T-helper 1 cell treated with Interleukin-12 subunit alpha and Interleukin-12 subunit beta and Interleukin-4 antibody, amounts not matched to agents 30 μg/mL and 1 μg/mL, for 36 hours (primary cell): ENCODE data around the gene SLC27A3.

Source experiments
- H3K27ac Mint-ChIP-seq: one replicate; pipeline ENCODE4 v1.8.0; 2021; ENCODE audit warnings: mild to moderate bottlenecking, mixed read lengths
- H3K27me3 Mint-ChIP-seq: one replicate; pipeline ENCODE4 v1.8.0; 2021; ENCODE audit warnings: low read depth, mixed read lengths
- H3K36me3 Mint-ChIP-seq: one replicate; pipeline ENCODE4 v1.8.0; 2021; ENCODE audit warnings: low read depth, mixed read lengths
- H3K4me1 Mint-ChIP-seq: one replicate; pipeline ENCODE4 v1.8.0; 2021; ENCODE audit warnings: low read depth, mixed read lengths
- H3K4me3 Mint-ChIP-seq: one replicate; pipeline ENCODE4 v1.8.0; 2021; ENCODE audit warnings: mild to moderate bottlenecking, moderate library complexity, mixed read lengths
- H3K9me3 Mint-ChIP-seq: one replicate; pipeline ENCODE4 v1.8.0; 2021; ENCODE audit warnings: mixed read lengths

Gene SLC27A3

GRCh38 chr1:153771261-153771660 lies 3.9 kb upstream of the SLC27A3 start:
- Mint-ChIP-seq H3K27me3 (no peaks in the 10 kb centered on the region), H3K27ac (no peak overlapping the region), H3K4me3 (no peak overlapping the region), H3K9me3 (no peaks in the 10 kb centered on the region), H3K4me1 (peaks cover 8% of the 10 kb centered on the region), H3K36me3 (peaks cover 47% of the 10 kb centered on the region)

DNA sequence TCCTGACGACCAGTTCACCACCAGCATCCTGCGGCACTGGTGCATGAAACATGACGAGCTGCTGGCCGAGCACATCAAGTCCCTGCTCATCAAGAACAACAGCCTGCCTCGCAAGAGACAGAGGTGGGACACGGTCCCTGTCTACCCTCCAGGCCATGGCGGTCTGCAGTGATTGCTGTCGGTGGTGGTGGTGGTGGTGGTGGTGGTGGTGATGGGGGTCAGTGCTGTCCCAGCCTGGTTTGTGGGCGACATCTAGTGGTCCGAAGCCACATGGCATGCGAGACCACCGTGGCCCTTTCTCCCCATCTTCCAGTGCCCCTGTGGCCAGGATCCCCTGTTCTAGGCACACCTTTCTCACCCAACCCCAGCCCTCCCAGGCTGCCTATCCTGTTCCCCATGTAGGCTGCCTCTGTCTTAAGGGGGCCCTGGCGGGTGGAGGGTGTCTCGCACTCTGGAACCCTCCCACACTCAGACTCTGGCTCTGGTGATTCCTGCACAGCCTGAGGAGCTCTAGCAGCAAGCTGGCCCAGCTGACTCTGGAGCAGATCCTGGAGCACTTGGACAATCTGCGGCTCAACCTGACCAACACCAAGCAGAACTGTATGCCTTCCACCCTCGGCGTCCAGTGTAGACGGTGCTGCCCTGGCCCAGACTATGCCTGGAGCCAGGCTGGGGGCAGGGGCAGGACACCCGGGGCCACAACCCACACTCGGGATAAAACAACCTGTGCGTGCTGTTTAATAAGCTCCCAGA lies 3.2 kb upstream of the SLC27A3 start:
- no peak overlapping the region for H3K27ac Mint-ChIP-seq
- H3K27me3 Mint-ChIP-seq: no peaks in the 10 kb centered on the region
- peaks cover 14% of the 10 kb centered on the region for H3K4me1 Mint-ChIP-seq
- H3K36me3 Mint-ChIP-seq: peaks cover 46% of the 10 kb centered on the region
- H3K4me3 Mint-ChIP-seq: no peak overlapping the region
- H3K9me3 Mint-ChIP-seq: no peaks in the 10 kb centered on the region

DNA sequence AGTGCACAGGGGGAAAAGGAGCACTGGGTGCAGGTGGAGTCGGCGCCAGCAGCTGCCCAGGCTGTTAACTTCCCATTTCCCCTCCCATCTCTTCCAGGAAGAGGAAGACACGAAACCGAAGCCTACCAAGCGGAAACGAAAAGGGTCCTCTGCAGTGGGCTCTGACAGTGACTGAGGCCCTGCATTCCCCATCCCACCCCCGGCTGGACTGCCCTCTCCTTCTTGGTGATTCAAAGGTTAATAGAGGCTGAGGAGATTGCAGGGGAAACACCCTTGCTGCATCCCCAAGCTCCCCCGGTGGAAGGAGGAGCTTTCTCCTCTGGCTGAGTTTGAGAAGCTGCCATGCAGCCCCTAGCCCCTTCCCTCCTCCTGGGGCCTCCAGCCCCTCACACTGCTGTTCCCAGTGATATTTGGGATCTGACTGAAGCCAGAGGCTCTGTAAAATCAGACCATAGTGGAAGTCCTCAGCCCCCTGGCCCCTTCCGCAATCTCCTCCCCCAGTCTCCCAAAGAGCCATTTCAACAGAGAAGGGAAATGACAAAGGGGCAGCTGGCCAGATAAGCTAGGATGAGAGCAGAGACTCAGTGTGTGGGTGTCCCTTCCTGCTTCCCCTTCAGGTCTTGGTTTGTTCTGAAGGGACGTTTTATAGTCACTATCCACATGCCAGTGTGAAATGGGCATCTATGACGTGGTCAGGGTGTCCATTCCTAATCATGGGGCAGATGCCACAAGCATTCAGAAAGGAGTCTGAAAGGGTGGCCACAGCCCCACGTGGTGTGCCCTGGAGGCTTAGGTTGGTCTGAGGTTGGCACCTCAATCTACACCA lies 1.9 kb upstream of the SLC27A3 start:
- Mint-ChIP-seq H3K27me3 (no peaks in the 10 kb centered on the region), H3K36me3 (peaks cover 39% of the 10 kb centered on the region), H3K9me3 (no peaks in the 10 kb centered on the region), H3K4me1 (peaks cover 17% of the 10 kb centered on the region), H3K27ac (no peak overlapping the region), H3K4me3 (no peak overlapping the region)

- Mint-ChIP-seq H3K36me3 (peaks cover 35% of the 10 kb centered on the region), H3K27me3 (no peaks in the 10 kb centered on the region), H3K27ac (no peak overlapping the region), H3K4me1 (peaks cover 17% of the 10 kb centered on the region), H3K9me3 (no peaks in the 10 kb centered on the region), H3K4me3 (no peak overlapping the region)
Observed at GRCh38 chr1:153774026-153774595, 1.1 kb upstream of the SLC27A3 start.

GRCh38 chr1:153775458-153776327 lies 486 bp downstream of the SLC27A3 start:
- H3K9me3 Mint-ChIP-seq: no peaks in the 10 kb centered on the region
- peak overlapping the region; percentile 79 for H3K4me3 Mint-ChIP-seq
- H3K27me3 Mint-ChIP-seq: no peaks in the 10 kb centered on the region
- peaks cover 17% of the 10 kb centered on the region for H3K4me1 Mint-ChIP-seq
- H3K27ac Mint-ChIP-seq: peak overlapping the region; percentile 77
- H3K36me3 Mint-ChIP-seq: peaks cover 32% of the 10 kb centered on the region

- Mint-ChIP-seq H3K9me3 (no peaks in the 10 kb centered on the region), H3K36me3 (peaks cover 29% of the 10 kb centered on the region), H3K4me1 (peaks cover 17% of the 10 kb centered on the region), H3K27ac (peak overlapping the region; percentile 31), H3K27me3 (no peaks in the 10 kb centered on the region), H3K4me3 (peak overlapping the region; percentile 71)
Observed at GRCh38 chr1:153776352-153776751, 1.1 kb downstream of the SLC27A3 start.

- Mint-ChIP-seq H3K27ac (peak overlapping the region; percentile 31), H3K4me3 (peak overlapping the region; percentile 71), H3K27me3 (no peaks in the 10 kb centered on the region), H3K9me3 (no peaks in the 10 kb centered on the region), H3K4me1 (peaks cover 17% of the 10 kb centered on the region), H3K36me3 (peaks cover 28% of the 10 kb centered on the region)
Observed at GRCh38 chr1:153776845-153777370, 1.7 kb downstream of the SLC27A3 start.

GRCh38 chr1:153777648-153778047 lies 2.4 kb downstream of the SLC27A3 start:
- H3K36me3 Mint-ChIP-seq: peaks cover 22% of the 10 kb centered on the region
- no peaks in the 10 kb centered on the region for H3K9me3 Mint-ChIP-seq
- H3K27me3 Mint-ChIP-seq: no peaks in the 10 kb centered on the region
- no peak overlapping the region for H3K4me3 Mint-ChIP-seq
- peaks cover 17% of the 10 kb centered on the region for H3K4me1 Mint-ChIP-seq
- H3K27ac Mint-ChIP-seq: no peak overlapping the region

GRCh38 chr1:153778051-153778823 lies 3.0 kb downstream of the SLC27A3 start:
- H3K4me3 Mint-ChIP-seq: no peak overlapping the region
- no peak overlapping the region for H3K27ac Mint-ChIP-seq
- H3K27me3 Mint-ChIP-seq: no peaks in the 10 kb centered on the region
- peaks cover 18% of the 10 kb centered on the region for H3K36me3 Mint-ChIP-seq
- peaks cover 21% of the 10 kb centered on the region for H3K4me1 Mint-ChIP-seq
- no peaks in the 10 kb centered on the region for H3K9me3 Mint-ChIP-seq

DNA sequence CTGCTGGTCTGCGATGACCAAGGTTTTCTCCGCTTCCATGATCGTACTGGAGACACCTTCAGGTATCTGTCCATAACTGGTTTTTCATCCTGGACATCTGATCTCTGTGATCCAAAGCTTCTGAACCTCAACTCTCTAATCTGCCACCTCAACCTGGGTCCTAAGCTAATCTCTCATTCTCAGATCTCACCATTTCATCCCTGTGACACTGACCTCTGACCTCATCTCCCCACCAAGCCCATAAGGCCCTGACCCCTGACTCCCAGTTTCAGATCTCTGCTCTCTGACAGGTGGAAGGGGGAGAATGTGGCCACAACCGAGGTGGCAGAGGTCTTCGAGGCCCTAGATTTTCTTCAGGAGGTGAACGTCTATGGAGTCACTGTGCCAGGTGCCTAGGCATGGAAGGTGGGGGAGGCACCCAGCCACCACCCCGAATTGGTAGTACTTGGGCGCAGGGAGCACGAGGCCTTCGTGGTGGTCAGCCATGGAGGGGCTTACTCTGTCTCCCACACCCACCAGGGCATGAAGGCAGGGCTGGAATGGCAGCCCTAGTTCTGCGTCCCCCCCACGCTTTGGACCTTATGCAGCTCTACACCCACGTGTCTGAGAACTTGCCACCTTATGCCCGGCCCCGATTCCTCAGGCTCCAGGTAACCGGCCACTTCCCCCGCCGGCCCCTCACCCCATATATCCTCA lies 3.8 kb downstream of the SLC27A3 start:
- H3K27ac Mint-ChIP-seq: no peak overlapping the region
- H3K4me3 Mint-ChIP-seq: no peak overlapping the region
- peaks cover 16% of the 10 kb centered on the region for H3K36me3 Mint-ChIP-seq
- no peaks in the 10 kb centered on the region for H3K27me3 Mint-ChIP-seq
- peaks cover 24% of the 10 kb centered on the region for H3K4me1 Mint-ChIP-seq
- no peaks in the 10 kb centered on the region for H3K9me3 Mint-ChIP-seq

DNA sequence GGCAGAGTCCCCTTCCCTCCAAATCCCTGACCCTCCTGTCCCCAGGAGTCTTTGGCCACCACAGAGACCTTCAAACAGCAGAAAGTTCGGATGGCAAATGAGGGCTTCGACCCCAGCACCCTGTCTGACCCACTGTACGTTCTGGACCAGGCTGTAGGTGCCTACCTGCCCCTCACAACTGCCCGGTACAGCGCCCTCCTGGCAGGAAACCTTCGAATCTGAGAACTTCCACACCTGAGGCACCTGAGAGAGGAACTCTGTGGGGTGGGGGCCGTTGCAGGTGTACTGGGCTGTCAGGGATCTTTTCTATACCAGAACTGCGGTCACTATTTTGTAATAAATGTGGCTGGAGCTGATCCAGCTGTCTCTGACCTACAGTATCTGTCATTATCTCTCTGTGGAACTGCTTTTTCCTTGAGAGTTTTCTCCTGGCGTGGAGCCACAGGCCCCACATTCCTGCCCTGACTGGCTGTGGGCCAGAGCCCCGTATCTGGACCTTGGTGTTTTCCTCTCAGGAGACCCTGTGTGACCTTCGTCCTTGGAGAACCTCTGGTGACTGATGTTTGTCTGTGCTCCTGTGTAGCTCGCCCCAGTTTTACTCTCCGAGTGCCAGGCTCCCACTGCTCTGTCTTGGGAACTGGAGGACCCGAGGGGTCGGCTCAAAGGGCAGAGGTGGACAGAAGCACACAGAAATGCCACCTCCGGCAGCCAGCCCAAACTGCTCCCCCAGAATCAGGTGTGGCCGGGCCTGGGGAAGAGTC lies 4.8 kb downstream of the SLC27A3 start:
- Mint-ChIP-seq H3K27ac (no peak overlapping the region), H3K4me1 (peaks cover 17% of the 10 kb centered on the region), H3K9me3 (no peaks in the 10 kb centered on the region), H3K27me3 (no peaks in the 10 kb centered on the region), H3K4me3 (no peak overlapping the region), H3K36me3 (peaks cover 8% of the 10 kb centered on the region)

DNA sequence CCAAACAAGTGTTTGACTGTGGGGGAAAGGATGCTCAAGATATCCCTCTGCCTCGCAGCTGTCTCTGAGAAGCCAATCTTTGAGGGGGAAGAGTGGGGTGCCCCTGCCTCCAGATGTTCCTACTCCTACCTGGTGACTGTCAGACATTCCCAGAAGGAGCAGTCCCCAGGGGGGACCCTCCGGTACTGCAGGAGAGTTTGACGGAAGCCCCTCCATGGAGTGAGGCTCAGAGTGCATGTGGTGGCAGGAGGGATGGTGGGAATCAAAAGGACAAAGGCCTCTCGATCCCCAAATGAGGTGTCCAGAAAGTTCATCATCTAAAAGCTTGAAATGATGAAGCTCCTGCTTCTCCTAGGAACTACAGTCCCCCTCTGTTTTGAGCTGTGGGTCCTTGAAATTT lies 5.3 kb downstream of the SLC27A3 start:
- Mint-ChIP-seq H3K9me3 (no peaks in the 10 kb centered on the region), H3K36me3 (peaks cover 8% of the 10 kb centered on the region), H3K4me1 (peaks cover 17% of the 10 kb centered on the region), H3K27ac (peak overlapping the region; percentile 20), H3K27me3 (no peaks in the 10 kb centered on the region), H3K4me3 (no peak overlapping the region)
